ENCODE results near the gene TIMM10.
A peak's percentile ranks its signal among the peaks of the same experiment; 100 is the strongest.

TIMM10 gene

DNA sequence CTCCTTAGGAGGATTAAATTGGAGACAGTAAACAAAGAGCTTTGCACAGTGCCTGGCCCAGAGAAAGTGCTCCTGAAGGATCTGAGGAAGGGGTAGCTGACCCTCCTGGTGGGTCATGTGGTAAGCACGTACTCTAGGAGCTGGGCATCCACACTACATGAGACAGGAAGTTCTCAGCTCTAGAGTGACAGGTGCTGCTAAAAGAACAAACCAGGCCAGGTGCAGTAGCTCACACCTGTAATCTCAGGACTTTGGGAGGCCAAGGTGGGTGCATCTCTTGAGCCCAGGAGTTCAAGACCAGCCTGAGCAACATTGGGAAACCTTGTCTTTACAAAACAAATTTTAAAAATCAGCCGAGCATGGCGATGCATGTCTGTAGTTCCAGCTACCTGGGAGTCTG is 28.2 kb downstream of the TIMM10 start:
- DNase-seq, result no peak

DNA sequence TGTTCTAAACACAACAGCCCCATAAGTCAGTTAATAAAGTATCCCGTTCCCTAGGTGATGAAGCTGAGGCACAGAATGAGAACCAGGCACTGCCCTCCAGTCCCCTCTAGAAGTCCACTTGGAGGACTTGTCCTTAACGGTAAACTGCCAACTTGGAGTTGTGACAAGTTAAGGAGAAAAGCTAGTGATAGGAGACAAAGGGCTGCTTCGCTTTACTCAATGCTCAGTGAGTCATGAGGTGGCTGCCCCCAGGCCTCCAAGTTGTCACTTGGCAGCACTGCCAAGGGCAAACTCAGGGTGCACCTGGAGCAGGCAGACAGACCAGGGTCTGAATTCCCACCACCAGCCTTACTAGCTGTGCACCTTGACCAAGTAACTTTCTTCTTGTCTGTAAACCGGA is 28.6 kb downstream of the TIMM10 start:
- DNase-seq, result no peak

DNA sequence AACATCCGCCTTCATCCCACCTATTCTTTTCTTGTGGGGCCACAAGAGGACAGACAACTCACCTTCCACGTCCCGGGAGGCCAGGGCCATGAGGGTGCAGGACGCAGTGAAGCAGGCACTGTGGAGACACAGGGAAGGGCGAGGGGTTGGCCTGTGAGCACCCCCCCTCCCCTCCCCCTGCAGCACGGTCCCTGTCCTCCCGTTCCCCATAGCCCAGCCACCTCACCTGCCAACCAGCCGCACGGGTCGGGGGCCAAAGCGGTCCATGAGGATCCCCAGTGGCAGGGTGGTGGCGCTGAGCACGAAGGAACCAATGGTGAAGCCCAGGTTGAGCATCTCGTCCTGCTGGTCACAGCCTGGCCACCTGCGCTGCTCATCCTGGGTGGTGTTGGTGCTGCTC is 29.6 kb downstream of the TIMM10 start:
- no peak for DNase-seq

DNA sequence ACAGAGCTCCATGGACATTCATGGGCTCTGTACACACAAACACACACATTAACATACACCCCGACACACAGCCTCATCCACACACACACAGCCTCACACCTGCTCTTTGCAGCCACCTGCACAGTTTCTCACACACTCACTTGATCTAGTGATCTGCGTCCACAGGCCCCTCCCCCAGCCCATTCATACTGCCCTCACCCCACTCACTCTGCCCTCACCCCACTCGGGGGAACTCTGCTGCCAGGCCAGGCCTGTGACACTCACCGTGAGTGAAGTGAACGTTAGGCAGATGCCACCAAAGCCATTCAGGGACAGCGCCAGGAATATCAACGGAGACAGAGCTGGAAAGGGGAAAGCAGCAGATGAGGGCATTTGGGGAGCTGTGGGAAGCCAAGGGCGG is 30.0 kb downstream of the TIMM10 start:
- no peak for DNase-seq

DNA sequence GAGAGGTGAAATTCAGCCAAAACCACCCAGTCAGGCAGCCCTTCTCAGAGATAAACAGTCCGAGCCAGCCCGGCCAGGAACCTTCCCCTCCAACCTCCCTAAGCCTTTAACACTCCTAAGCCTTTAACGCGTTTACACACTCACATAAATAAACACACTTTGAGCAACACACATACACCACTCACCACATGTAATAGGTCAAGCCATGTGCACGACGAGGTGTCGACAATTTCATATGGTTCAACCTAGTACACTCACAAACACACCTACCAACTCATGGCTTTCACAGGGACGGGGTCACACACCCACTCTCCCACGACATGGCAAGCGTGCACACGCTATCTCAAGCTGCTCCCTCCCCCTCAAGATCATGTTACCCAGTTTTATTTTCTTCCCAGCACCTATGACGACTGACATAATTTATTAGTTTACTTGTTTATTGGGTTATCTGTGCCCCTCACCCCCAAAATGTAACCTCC is 30.5 kb downstream of the TIMM10 start:
- DNase-seq, result no peak

DNA sequence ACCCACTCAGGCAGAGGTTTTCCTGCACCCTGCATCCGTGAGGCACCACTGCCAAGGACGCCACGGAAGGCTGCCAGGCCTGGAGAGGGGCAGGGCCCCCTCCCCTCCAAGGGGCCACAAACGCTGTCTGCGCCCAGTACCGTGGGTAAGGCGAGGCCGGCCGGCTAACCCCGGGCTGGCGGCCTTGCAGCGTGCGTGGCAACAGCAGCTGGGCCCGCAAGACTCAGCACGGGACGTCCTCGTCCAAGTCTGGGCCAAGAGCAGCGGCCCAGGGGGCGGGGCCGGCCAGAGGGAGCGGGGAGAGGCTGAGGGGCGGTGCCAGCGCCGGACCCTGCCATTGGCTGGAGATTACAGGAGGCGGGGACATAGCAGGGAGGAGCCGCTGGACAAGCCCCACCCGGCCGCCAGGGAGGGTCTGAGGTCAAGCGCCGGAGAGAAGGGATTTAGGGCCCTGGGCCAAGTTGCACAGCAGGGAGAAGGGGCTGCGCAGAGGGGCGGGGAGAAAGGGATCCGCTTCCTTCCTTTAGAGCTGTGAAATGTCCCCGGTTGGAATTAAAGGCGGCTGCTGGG is 31.1 kb downstream of the TIMM10 start:
- DNase-seq, result peak; percentile 66

DNA sequence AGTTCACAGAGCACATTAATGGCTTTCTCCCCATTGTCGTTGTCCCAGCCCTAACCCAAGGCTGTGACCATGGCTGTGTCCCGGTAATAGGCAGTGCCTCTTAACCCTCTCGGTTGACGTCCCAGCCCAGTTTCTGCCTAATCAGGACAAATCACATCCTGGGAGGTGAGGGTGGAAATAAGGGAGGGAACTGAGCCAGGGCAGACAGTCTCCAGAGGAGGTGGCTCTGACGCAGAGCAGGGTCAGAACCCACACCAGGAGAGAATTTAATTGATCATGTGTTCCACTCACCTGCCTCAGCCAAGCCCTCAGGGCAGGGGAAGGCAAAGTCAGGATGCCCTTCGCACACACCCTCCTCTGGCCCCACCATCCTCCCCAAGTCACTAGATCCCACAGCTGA is 32.0 kb downstream of the TIMM10 start:
- no peak for DNase-seq

DNA sequence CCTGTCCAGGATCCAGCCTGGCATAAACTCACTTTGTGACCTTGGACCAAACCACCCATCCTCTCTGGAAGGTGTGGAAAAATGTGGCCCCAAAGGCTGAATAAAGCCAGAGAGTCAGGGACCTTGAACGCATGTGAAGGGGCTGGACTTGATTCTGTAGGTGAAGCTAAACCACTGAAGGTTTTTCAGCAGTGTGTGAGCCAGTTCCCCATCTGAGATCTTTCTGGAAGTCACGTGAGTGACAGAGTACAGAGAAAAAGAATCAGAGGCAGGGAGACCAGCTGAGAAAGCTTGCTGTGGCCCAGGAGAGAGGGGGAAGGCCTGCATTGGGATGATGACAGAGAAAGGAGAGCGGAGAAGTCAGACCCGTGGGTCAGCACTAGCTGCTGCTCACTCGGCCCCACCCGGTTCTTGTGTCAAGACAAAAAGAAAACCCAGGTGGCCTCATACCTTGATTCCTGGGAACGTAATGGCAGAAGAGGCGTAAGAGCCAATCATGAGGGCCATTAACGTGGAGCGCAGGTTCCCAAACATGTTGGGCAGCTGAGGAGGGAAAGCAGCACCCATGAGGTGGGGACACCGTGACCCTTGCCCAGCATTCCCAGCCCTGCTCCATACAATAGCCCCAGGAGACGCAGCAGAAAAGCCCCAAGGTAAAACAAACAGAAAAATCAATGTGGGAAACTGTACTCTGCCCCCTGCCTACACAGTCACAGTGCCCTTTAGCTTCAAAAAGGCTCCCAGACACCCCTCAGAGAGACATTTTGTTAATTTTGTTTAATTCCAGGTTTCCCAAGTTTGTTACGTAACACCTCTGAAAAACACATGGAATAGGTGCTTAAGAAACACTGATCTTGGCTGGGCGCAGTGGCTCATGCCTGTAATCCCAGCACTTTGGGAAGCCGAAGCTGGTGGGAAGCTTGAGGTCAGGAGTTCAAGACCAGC is 33.0 kb downstream of the TIMM10 start:
- DNase-seq, result no peak

DNA sequence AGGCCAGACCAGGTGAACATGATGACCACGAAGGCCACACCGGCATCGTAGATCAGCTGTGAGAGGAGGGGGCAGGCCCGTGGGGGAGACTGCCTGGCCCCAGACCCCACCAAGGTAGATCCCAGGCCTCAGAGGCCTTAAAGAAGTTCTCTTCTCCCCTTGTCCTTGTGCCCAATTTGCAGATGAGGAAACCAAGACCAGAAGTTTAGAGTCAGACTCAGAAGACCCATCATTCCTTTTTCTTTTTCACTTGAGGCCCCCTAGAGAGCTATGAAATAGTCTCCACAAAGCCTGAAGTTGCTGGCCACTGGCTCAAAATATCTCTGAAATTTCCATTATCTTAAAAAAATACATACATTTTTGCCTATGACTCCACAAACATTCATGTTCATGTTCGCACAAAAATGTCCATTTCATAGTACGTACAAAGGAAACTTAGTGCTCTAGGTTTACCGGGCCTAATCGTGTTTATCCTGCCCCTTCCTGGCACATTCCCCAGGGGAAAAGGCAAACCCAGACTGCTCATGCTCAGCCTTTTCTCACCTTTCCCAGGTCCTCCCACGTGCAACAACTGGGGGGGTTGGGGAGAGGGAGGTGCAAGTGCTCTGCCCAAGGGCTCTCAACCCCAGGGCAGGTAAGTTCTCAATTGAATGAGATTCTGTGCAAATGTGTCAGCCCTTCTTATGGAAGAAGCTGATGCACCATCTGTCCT is 34.3 kb downstream of the TIMM10 start:
- DNase-seq, result peak; percentile 29

DNA sequence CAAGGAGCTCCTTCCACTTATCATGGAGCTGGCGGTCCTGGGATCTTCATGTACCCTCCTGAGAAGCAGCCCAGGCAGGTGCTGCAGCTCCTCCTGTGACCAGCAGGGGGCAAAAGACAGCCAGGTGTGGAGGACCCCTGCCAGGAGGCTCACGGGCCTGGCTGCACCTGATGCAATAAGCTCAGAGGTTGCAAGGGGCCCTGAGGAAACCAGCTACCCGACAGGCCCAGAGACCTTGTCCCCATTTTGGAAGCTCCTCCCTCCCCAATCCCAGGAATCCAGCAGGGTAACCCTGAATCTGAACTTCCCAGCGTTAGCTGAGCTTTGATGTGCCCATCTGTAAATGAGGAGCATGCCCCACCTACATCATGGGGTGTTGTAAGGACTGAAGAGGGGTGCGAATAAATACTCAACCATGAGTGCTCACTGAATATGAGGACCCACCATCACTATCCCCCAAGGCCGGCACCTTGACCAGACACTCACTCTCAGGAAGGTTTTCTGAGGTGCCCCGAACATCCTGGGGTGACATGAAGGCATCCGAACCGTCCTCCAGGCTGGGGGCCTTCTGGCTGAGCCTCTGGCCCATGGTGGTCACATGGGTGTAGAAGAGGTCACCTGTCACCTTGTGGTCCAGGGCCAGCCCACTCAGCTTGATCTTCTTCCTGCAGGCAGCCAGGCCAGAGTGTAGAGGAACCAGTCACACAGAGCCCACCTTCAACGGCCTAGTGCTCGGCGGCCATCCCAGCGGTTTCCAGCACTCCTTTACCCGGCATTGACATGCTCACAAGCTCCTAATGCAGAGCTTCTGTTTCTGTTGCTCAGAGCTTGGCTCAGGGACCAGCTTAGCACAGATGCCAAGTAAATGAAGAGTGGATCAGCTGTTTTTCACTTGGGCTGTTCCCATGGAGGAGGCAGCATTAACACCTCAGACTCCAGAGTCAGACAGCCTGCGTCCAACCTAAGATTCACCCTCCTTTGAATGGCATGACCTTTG is 36.7 kb downstream of the TIMM10 start:
- DNase-seq, result no peak

DNA sequence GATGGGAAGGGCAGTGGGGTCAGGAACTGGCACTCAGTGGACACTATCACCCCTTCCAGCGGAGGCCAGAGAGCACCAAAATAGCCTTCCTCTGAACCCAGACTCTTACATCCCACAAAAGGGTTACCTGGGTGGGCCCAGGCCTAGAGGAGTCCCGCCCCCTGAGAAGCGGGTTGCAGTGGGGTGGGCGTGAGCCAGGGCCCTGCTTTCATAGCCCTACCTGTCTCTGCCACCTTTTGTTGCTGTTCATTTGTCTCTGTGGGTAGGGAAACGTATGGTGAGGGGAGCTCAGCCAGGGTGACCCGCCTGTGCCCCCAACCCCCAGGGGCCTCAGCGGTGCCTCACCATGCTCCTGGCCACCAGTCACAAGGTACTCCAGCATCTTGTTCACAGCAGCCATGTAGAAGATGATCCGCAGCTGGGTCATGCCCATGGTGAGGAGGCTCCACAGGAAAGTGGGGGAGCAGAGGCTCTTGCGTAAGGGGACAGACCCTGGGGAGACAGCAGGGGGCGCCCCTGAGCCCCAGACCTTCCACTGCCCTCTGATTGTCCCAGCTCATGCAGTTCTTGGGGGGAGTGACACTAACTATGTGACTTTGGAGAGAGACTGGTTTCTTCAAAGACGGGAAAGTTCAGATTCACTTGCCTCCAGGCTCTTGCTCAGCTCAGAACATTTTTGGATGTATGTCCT is 39.0 kb downstream of the TIMM10 start:
- no peak for DNase-seq

DNA sequence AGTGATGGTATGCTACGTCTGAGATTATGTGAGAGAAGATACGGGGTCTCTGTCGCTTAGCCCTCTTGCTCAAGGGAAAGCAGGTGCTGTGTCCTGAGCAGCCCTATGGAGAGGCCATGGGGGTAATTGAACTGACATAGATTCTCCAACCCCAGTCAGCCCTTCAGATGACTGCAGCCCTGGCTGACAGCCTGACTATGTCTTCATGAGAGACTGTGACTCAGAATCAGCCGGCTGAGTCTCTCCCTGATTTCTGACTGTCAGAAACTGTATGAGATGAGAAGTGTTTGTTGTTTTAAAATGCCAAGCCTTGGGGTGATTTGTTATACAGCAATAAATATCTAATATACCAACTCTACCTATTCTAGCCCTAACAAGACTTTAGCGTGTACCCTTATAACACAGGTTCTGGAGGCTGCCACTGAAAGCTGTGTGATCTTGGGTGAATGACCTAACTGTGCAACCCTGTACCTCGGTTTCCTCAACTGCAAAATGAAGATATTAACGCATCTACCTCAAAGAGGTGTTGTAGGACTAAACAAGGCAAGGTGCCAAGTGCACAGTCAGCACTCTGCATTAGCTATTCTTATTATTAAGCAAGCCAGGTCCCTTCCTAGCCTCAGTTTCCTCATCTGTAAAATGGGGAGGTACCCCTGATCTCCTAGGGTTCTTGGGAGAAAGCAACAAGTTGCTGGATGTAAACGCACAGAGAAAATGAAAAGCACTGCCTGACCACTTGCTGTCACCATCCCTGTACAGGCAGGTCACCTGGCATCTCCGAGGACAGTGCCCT is 39.9 kb downstream of the TIMM10 start:
- DNase-seq, result no peak

DNA sequence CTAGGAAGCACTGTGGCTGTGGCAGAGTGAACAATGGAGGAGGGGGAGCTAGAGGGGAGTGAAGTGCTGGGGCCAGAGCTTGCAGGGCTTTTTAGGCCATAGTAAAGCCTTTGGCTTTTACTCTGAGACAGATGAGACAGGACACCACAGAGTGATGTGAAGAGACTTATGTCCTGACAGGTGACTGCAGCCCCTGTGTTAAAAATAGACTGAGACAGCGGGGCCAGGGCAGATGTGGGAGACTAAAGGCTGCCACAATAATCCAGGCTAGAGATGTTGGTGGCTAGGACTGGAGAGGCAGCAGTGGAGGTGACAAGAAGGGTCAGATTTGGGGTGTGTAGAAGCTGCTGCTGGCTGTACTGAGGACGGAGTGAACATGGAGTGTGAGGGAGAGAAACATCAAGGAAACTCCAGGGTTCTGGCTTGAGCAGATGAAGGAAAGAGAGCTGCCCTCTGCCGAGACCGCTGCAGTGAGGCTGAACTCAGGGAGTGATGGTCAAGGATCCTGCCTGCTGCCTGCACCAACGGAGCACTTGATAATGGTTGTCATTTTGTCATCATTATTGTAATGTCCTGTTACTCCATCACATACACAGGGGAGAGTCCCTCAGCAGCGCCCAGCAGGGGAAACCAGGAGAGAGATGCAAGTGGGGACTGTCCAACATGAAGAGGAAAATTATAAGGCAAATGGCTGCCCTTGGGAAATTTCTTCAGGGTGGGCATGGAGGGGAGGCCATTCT is 42.5 kb downstream of the TIMM10 start:
- DNase-seq, result no peak

DNA sequence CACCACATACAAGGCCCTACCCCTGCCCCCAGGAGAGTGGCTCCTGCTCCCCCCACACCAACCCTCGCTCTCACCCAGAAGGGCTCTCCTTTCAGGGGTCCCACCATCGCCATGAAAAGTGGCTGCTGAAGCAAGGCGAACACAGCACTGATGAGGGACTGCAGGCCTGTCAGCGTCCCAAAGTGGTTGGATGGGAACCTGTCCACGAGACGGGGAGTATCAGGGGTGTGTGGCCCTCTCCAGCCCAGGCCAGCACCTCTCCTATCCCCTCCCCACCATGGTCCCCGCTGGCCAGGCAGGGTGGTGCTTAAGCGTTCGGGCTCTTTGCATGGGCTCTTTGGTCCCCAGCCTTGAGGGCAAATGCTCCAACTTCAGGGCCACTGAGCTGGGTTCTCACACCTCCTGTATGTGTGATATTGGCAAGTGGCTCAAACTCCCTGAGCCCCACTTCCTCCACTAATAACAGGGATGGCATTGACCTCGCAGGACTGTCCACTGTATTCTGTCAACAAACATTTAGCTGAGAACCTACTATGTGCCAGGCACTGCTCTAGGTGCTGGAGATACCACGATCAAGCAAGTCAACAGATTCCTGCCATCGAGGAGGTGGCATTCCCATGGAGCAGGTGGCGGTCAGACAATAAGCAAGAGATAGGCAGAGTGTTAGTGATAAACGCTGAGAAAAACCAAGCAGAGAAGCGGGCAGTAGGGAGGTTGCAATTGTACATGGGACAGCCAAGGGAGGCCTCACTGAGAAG is 43.4 kb downstream of the TIMM10 start:
- no peak for DNase-seq

DNA sequence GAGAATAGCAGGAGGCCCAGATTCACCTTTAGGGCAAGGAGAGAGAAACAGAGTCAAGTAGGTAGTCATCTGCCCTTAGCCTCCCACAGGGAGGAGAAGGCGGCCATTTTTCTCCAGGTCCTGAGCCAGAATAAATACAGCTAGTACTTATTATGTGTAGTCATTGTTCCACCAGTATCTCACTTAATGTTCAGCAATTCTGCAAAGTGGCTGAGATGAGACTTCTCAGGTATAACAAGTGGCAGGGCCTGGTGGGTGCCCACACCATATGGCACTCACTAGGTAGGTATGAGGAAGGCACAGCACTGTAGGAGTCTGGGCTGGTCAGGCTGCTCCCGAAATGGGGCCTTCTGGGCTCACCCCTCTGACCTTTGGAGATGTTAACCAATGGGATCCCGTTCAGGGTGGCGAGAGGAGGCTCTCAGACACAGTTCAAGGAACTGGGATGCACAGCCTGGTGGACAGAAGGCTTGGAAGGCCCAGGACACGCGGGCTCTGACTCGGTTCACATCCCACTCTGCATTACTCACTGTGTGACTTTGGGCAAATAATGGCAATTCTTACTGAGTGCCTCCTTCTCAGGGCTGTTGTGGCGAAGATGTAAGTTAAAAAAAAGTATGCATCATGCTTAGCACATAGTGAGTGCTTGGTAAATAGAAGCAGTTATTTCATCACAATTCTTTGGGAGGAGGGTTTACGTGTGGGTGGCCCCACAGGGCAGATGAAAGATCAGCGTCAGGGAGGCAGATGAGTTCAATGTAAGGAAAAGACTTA is 45.1 kb downstream of the TIMM10 start:
- no peak for DNase-seq

DNA sequence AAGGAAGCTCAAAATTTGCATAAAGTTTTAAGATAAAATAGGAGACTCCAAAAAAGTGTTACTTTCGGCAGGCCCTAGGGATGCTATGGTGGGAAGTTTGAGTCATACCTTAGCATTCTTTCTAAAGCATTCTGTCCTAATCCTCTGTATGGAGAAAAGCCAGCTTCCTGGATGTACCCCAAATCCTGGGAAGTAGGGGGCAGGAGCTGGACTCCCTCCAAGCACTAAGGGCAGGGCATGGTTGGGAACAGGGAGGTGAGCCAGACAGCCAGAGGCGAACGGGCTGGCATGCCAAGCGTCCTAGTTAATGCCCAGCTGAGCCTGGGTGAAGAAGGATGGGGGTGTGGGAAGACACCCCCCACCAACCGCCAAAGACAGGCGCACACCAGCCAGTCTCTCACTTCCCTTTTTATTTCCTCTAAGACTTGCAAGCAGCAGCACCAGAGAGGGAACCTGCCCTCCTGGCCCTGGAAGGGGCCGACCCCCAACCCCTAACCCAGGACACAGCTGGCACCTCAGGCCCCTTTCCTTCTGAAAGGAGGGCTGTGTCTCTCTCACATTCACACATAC is 46.3 kb downstream of the TIMM10 start:
- DNase-seq, result no peak

DNA sequence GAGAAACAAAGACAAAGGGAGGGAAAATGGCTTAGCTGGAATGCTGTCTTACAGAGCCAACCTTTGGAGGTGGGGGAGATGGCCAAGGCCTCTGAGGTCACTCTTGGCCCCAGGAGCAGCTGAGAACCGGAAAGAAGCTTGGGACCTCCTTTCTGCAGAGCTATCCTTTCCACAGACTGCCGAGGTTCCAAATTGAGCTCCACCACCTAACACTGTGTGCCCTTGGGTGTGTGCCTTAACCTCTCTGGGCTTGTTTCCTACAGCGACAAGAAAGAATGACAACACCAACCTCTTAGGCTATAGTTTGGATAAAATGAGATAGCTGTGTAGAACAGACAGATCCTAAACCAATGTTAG is 47.0 kb downstream of the TIMM10 start:
- DNase-seq, result no peak

DNA sequence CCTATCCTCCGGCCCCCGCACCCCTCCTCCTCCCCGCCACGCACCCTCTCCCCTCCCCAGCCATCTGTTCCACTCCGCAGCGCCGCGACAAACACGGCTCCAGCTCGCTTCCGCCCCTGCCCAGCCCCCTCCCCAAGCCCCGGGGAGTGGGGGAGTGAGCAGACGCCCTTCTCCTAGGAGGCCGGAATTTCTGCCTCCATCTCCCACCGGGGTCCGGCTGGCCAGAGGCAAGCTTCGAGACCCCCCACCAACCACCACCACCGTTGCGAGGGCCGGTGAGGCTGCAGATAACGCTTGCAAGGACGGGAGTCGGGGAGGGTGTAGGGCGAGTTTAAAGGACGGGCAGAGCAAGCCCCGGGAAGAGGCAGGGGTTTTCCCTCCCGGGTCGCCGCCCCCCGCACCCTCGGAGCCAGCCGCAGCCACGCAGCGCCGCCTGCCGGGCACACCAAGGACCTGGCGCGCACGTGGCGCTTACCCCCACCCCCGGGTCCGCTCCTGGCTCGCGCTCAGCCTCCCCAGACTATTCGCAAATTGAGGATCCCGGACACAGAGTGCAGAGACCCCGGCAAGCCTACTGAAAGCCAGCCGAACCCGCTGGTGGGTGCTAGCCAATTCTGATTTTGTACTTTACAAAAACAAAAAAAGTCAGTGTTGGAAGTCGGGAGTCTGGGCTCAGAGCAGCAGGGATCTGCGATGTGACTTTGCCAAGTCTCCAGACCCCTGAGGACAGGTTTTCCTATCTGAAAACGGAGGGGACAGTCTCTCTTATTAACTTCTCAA is 47.6 kb downstream of the TIMM10 start:
- DNase-seq, result no peak

All from NCI-H524 treated with DMSO at 0.1 percent for 48 hours (cell line).